DMS79 treated with DMSO at 0.1 percent for 48 hours (cell line): ENCODE measurements around the gene ABCA13.

Experiments
- DNase-seq: peaks from one replicate; lab custom pipeline; 2025; lab: John Stamatoyannopoulos, UW

The ABCA13 gene

GRCh38 chr7:48376263-48376662 lies 205.0 kb downstream of the ABCA13 start:
- DNase-seq, result no peak

DNA sequence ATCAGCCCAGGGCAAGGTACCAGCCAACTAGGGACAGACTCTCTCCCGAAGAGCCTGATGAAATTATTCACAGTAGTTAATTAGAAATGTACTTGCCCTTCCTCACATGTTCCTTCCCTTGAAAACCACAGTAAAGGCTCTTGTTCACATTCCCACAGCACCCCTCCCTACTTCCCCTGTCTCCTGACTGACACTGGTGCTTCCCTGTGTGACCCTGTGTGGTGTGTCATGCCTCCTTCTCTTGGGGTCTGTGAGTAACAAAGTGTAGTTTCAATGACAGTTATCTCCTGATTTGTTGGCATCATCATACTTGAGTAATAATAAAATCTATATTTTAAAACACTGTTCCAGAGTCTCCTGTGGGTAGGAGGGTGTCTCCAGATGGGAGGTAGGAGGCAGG lies 209.7 kb downstream of the ABCA13 start:
- DNase-seq, result no peak

GRCh38 chr7:48381571-48381970 lies 210.3 kb downstream of the ABCA13 start:
- DNase-seq, result no peak

DNA sequence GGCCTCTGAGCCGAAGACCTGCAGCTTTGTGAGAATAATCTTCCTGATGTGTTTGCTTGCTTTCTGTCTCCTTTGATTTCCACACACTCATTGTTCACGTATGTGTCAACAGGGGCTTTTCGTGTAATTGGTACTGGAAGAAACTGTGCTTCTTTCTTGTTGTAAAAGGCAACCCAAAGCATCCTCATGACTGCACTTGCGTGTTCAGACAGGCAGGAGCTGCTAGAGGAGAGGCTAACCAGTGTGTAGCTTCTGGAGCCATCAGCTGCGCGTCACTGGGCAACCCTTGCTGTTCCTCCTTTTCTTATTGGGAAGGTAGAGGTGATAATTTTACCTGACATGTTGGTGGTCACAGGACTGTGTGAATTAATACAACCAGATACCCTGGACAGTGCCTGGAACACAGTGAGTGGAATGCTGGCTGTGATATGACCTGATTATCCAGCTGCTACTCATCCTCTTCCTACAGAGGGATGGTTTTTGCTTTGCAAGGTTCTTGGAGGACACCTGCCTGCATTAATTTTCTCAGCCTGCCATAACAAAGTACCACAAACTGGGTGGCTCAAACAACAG lies 213.0 kb downstream of the ABCA13 start:
- DNase-seq, result no peak

GRCh38 chr7:48387932-48388331 lies 216.7 kb downstream of the ABCA13 start:
- DNase-seq, result no peak

GRCh38 chr7:48388911-48389310 lies 217.7 kb downstream of the ABCA13 start:
- DNase-seq, result no peak

- DNase-seq, result peak; percentile 25
Observed at GRCh38 chr7:48389977-48390376, 218.7 kb downstream of the ABCA13 start.

- no peak for DNase-seq
Observed at GRCh38 chr7:48390388-48391327, 219.4 kb downstream of the ABCA13 start.

DNA sequence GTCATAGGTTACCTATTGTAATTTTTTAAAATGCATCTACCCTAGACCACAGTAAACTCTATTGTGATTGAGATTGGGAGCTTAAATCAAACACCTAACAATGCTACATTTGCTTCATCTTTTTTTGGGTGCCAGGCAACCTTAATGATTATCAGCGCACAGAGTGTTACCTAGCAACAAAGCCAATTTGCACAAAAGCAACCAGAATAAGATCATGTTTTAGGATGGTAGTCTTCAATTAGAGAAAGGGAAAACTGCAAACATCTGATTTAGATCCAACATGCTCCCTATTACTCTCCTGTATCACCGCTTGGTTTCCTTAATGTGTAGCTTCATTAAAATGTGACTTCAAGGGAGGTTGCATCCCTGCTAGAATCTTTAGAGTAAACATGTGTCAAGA lies 226.9 kb downstream of the ABCA13 start:
- no peak for DNase-seq

DNA sequence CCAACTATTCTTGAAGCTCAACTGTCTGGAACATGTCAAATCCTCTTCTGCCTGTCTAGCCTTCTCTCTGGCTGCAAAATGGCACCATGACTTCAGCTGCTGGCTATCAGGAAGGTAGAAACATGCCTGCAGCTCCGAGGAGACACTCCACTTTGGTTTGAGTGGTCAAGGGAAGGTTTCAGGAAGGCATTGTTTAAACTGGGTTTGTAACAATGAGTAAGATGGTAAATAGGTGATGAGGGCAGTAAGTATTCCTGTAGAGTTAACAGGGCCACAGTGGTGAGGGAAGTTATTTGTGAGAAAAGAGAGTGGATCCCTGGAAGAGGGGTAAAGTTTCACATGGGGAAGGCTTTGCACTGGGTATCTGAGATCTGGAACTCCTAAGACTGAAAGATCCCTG lies 231.5 kb downstream of the ABCA13 start:
- no peak for DNase-seq

DNA sequence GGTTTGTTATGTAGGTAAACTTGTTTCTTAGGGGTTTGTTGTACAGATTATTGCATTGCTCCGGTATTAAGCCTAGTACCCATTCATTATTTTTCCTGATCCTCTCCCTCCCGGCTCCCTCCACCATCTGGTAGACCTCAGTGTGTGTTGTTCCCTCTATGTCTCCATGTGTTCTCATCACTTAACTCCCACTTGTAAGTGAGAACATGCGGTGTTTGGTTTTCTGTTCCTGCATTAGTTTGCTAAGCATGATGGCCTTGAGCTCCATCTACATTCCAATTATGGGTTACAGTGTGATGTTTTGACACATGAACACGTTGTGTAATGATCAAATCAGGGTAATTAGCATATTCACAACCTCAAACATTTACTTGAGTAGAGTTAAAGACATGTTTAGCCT lies 237.5 kb downstream of the ABCA13 start:
- DNase-seq, result no peak

DNA sequence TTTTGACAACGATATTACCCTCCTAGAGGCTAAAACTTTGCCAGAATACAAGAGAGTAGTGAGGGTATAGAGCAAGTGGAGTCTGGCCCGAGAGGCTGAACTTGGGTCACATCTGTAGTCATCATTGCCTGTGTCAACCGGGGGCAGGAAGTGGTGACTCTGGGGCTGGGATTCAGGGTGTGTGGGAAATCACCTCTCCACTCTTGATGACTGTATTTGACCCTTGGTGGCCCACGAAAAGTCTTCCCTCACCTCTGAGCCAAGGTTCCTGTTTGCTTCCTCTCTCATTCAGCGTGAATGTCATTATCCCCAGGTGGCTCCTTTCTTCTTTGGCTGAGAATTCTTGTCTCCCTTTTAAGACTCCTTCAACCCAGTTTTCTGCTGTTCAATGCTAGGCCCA lies 240.4 kb downstream of the ABCA13 start:
- DNase-seq, result no peak

DNA sequence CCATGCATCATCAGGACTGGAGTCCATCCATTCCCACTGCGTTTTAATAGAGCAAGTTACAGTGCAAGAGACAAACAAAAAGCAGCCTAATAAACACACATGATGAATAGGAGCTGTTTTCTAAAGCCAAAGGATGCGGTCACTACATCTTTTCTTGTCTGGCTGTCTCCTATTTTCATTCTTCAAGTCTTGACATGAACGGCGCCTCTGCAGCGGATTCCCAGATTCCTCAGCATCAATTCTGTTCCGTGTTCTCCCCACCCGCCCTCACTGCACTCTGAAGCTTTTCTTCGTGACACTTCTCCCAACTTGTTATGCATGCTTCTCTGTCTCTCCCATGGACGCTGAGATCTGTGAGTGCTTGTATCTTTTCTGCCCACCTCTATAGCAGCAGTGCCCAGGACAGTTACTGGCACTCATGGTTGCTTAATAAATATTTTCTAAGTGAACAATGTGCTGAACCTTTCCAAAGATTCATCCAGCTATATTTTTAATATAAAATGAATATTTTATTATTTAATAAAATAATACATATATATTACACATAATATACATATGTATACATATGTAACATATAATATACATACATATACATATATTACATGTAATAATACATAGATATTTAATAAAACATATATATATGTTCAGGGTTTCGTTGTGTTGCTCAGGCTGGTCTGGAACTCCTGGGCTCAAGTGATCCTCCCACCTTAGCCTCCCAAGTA lies 242.9 kb downstream of the ABCA13 start:
- no peak for DNase-seq

GRCh38 chr7:48416327-48416908 lies 245.2 kb downstream of the ABCA13 start:
- DNase-seq, result no peak

- no peak for DNase-seq
Observed at GRCh38 chr7:48419401-48419800, 248.1 kb downstream of the ABCA13 start.

DNA sequence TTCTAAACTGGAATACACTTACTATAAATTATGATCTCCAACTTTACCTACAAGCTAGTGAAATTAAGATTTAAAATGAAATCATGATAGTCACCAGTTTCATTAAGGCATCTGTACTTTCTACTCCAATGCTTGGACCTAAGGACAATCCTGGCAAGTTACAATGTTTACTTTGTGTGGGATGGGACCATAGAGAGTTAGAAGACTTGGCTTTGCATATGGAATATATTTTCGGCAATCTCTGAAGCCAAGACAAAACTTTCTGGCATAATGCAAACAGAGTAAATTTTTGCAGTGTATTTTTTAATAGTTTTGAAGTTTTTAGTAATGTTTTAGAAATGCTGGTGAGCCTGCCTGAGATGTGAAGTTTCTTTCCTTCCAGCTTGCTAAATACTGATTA lies 248.9 kb downstream of the ABCA13 start:
- DNase-seq, result no peak

GRCh38 chr7:48421357-48421756 lies 250.1 kb downstream of the ABCA13 start:
- DNase-seq, result no peak

GRCh38 chr7:48424731-48425130 lies 253.5 kb downstream of the ABCA13 start:
- DNase-seq, result no peak

- DNase-seq, result no peak
Observed at GRCh38 chr7:48426331-48426965, 255.2 kb downstream of the ABCA13 start.

GRCh38 chr7:48426966-48427555 lies 255.8 kb downstream of the ABCA13 start:
- DNase-seq, result no peak

GRCh38 chr7:48427671-48428070 lies 256.4 kb downstream of the ABCA13 start:
- DNase-seq, result no peak
